ENCODE data around the gene MPEG1.

MPEG1 gene

GRCh38 chr11:59171508-59172322 is 41.0 kb downstream of the MPEG1 start, which contains the start of gene DTX4:
TSS of gene DTX4 (plus strand) at chr11:59172132. CDS start at chr11:59172596, 464 bp downstream.
- peak; percentile 91 for DNase-seq (ENCODE audit: low spot score)

GRCh38 chr11:59164028-59164427 is 48.7 kb downstream of the MPEG1 start:
- no peak for DNase-seq (ENCODE audit: low spot score)

Data from LoVo (cell line).